OCI-LY1 (cell line): Measurements from ENCODE around the gene WTAP.
A peak's percentile ranks its signal among the peaks of the same experiment; 100 is the strongest.

ENCODE experiments used
- H2AFZ ChIP-seq: fragments of 200-600 bp; sonication (generic), shearing (Covaris generic); 2 replicates; pipeline ENCODE4 v1.6.0; 2014; ENCODE audit warnings: antibody characterized with exemption, mild to moderate bottlenecking, low read length
- H3F3A ChIP-seq: fragments of 200-600 bp; sonication (generic), shearing (Covaris generic); 2 replicates; pipeline ENCODE4 v1.6.0; 2014; ENCODE audit warnings: mild to moderate bottlenecking, antibody characterized with exemption, low read length, moderate library complexity; ENCODE audit not compliant: insufficient read depth
- H3K27ac ChIP-seq: fragments of 200-600 bp; sonication (generic); 2 replicates; pipeline ENCODE4 v1.5.1; 2014; ENCODE audit warnings: low read length, mixed run types, mild to moderate bottlenecking, low read depth; ENCODE audit not compliant: poor library complexity, severe bottlenecking
- H3K27me3 ChIP-seq: fragments of 200-600 bp; sonication (generic); 2 replicates; pipeline ENCODE4 v1.6.0; 2014; ENCODE audit warnings: antibody characterized with exemption, mild to moderate bottlenecking, low read length, moderate library complexity; ENCODE audit not compliant: insufficient read depth
- H3K36me3 ChIP-seq: fragments of 200-600 bp; sonication (generic); 2 replicates; pipeline ENCODE4 v1.6.1; 2014; ENCODE audit warnings: mild to moderate bottlenecking, antibody characterized with exemption, low read length, moderate library complexity, mixed read lengths; ENCODE audit not compliant: insufficient read depth
- H3K4me1 ChIP-seq: fragments of 200-600 bp; sonication (generic); 2 replicates; pipeline ENCODE4 v1.5.1; 2014; ENCODE audit warnings: mild to moderate bottlenecking, low read length, moderate library complexity; ENCODE audit not compliant: insufficient read depth, severe bottlenecking
- H3K4me2 ChIP-seq: fragments of 200-600 bp; sonication (generic), shearing (Covaris generic); 2 replicates; pipeline ENCODE4 v1.6.1; 2014; ENCODE audit warnings: low read length
- H3K4me3 ChIP-seq: fragments of 200-600 bp; sonication (generic); 2 replicates; pipeline ENCODE4 v1.5.1; 2014; ENCODE audit warnings: low read length, low read depth, mild to moderate bottlenecking, mixed read lengths; ENCODE audit not compliant: poor library complexity, severe bottlenecking
- H3K79me2 ChIP-seq: fragments of 200-600 bp; shearing (Covaris generic); 2 replicates; pipeline ENCODE4 v1.6.1; 2016; ENCODE audit warnings: mixed run types, low read length, mixed read lengths; ENCODE audit not compliant: insufficient read depth
- H3K9ac ChIP-seq: fragments of 200-600 bp; sonication (generic), shearing (Covaris generic); 2 replicates; pipeline ENCODE4 v1.6.1; 2014; ENCODE audit warnings: mild to moderate bottlenecking, low read length, mixed read lengths
- H3K9me2 ChIP-seq: fragments of 200-600 bp; sonication (generic), shearing (Covaris generic); 2 replicates; pipeline ENCODE4 v1.6.1; 2014; ENCODE audit warnings: low read depth, mild to moderate bottlenecking, low read length, mixed read lengths
- H3K9me3 ChIP-seq: fragments of 200-600 bp; shearing (Covaris generic); 2 replicates; pipeline ENCODE4 v1.6.1; 2014; ENCODE audit warnings: low read length, mixed read lengths
- H4K20me1 ChIP-seq: fragments of 200-600 bp; sonication (generic), shearing (Covaris generic); 2 replicates; pipeline ENCODE4 v1.6.0; 2016; ENCODE audit warnings: mild to moderate bottlenecking, low read length; ENCODE audit not compliant: insufficient read depth
- CTCF ChIP-seq: fragments of 200-600 bp; sonication (generic), shearing (Covaris generic); IDR thresholded peaks from 2 replicates; pipeline ENCODE4 v1.5.1; 2017; ENCODE audit warnings: mild to moderate bottlenecking, antibody characterized with exemption, low read length, moderate library complexity, mixed read lengths
- EZH2 ChIP-seq: fragments of 200-600 bp; sonication (generic), shearing (Covaris generic); IDR thresholded peaks from 2 replicates; pipeline ENCODE4 v1.8.0; 2017; ENCODE audit warnings: borderline replicate concordance, mixed run types, mild to moderate bottlenecking, antibody characterized with exemption, low read length, moderate library complexity, mixed read lengths

The WTAP gene

GRCh38 chr6:159693128-159693893 lies 34.0 kb upstream of the WTAP start, which contains the start of gene SOD2:
Gene SOD2 (minus strand): TSS chr6:159693241. CDS start chr6:159693167, 74 bp downstream.
- peak within 1 kb of the TSS; percentile 68 for H3K4me3 ChIP-seq
- H3K9me3 ChIP-seq = no peaks in the 10 kb centered on the region
- TF ChIP-seq EZH2 = no peak
- H3K4me2 ChIP-seq = peak within 1 kb of the TSS; percentile 85
- peak within 1 kb of the TSS; percentile 54 for H3K27ac ChIP-seq
- H3K79me2 ChIP-seq = no peaks in the 10 kb centered on the region; the same call in 1 of the 2 replicates
- H2AFZ ChIP-seq = no peak within 1 kb of the TSS
- no peaks in the 10 kb centered on the region for H4K20me1 ChIP-seq
- H3K4me1 ChIP-seq = peaks cover 26% of the 10 kb centered on the region
- H3K9ac ChIP-seq = peak within 1 kb of the TSS; percentile 78
- no peaks in the 10 kb centered on the region for H3K9me2 ChIP-seq
- no peaks in the 10 kb centered on the region for H3F3A ChIP-seq
- H3K36me3 ChIP-seq = peaks cover 5% of the 10 kb centered on the region; the same call in 1 of the 2 replicates
- H3K27me3 ChIP-seq = no peaks in the 10 kb centered on the region

GRCh38 chr6:159693894-159694545 lies 33.3 kb upstream of the WTAP start:
- no peaks in the 10 kb centered on the region for H4K20me1 ChIP-seq
- H2AFZ ChIP-seq = no peak overlapping the region
- no peaks in the 10 kb centered on the region for H3F3A ChIP-seq
- TF ChIP-seq EZH2 (no peak), CTCF (no peak)
- peak overlapping the region; percentile 54 for H3K27ac ChIP-seq
- no peaks in the 10 kb centered on the region; the same call in 1 of the 2 replicates for H3K79me2 ChIP-seq
- H3K4me3 ChIP-seq = peak overlapping the region; percentile 68
- peaks cover 26% of the 10 kb centered on the region for H3K4me1 ChIP-seq
- no peaks in the 10 kb centered on the region for H3K9me3 ChIP-seq
- H3K4me2 ChIP-seq = peak overlapping the region; percentile 85
- H3K9ac ChIP-seq = peak overlapping the region; percentile 69
- no peaks in the 10 kb centered on the region for H3K9me2 ChIP-seq
- H3K36me3 ChIP-seq = peaks cover 3% of the 10 kb centered on the region; the same call in 1 of the 2 replicates
- no peaks in the 10 kb centered on the region for H3K27me3 ChIP-seq

GRCh38 chr6:159695984-159696383 lies 31.3 kb upstream of the WTAP start:
- no peak overlapping the region for H2AFZ ChIP-seq
- no peaks in the 10 kb centered on the region for H3K9me3 ChIP-seq

More at GRCh38 chr6:159695984-159696383, 31.3 kb upstream of the WTAP start:
- Histone ChIP-seq H3K4me2 (no peak overlapping the region), H3K9ac (no peak overlapping the region), H3K27ac (no peak overlapping the region), H3K4me1 (peaks cover 26% of the 10 kb centered on the region), H3K27me3 (no peaks in the 10 kb centered on the region), H3F3A (no peaks in the 10 kb centered on the region), H4K20me1 (no peaks in the 10 kb centered on the region), H3K79me2 (no peaks in the 10 kb centered on the region; the same call in 1 of the 2 replicates), H3K9me2 (no peaks in the 10 kb centered on the region), H3K4me3 (no peak overlapping the region), H3K36me3 (no peaks in the 10 kb centered on the region)
- TF ChIP-seq CTCF (no peak), EZH2 (no peak)
